ENCODE data around the gene AVL9.
"Not testable (repeated sequence)": the region's sequence is repeated elsewhere in the genome, so short reads cannot be mapped to it uniquely, and the experiment has no call there.

DNA sequence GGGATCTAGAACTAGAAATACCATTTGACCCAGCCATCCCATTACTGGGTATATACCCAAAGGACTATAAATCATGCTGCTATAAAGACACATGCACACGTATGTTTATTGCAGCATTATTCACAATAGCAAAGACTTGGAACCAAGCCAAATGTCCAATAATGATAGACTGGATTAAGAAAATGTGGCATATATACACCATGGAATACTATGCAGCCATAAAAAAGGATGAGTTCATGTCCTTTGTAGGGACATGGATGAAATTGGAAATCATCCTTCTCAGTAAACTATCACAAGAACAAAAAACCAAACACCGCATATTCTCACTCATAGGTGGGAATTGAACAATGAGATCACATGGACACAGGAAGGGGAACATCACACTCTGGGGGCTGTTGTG, 25.3 kb upstream of the AVL9 start:
- TF ChIP-seq, protein P1, sequence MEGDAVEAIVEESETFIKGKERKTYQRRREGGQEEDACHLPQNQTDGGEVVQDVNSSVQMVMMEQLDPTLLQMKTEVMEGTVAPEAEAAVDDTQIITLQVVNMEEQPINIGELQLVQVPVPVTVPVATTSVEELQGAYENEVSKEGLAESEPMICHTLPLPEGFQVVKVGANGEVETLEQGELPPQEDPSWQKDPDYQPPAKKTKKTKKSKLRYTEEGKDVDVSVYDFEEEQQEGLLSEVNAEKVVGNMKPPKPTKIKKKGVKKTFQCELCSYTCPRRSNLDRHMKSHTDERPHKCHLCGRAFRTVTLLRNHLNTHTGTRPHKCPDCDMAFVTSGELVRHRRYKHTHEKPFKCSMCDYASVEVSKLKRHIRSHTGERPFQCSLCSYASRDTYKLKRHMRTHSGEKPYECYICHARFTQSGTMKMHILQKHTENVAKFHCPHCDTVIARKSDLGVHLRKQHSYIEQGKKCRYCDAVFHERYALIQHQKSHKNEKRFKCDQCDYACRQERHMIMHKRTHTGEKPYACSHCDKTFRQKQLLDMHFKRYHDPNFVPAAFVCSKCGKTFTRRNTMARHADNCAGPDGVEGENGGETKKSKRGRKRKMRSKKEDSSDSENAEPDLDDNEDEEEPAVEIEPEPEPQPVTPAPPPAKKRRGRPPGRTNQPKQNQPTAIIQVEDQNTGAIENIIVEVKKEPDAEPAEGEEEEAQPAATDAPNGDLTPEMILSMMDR (IDR thresholded peaks at IDR 0.05) = not testable (repeated sequence)
- TF ChIP-seq ZFX (IDR thresholded peaks at IDR 0.05; ENCODE audit: borderline replicate concordance) = not testable (repeated sequence)

All from 22Rv1 (cell line).